ENCODE measurements around the gene B3GAT1.

B3GAT1 gene

GRCh38 chr11:134413826-134414731 lies 2.0 kb upstream of the B3GAT1 start:
- POLR2A ChIA-PET, result no interaction called here
- CTCF ChIA-PET, result no interaction called here
- no peak for DNase-seq (ENCODE audit: extremely low spot score)
- no peak for TF ChIP-seq ELF4 (IDR thresholded peaks at IDR 0.05)
- no peak for TF ChIP-seq TARDBP (IDR thresholded peaks at IDR 0.05)
- no peak for TF ChIP-seq CTBP1 (IDR thresholded peaks at IDR 0.05; ENCODE audit: borderline replicate concordance)
- no peak for TF ChIP-seq SUZ12 (IDR thresholded peaks at IDR 0.05)
- TF ChIP-seq SP1 (IDR thresholded peaks at IDR 0.05), result no peak

DNA sequence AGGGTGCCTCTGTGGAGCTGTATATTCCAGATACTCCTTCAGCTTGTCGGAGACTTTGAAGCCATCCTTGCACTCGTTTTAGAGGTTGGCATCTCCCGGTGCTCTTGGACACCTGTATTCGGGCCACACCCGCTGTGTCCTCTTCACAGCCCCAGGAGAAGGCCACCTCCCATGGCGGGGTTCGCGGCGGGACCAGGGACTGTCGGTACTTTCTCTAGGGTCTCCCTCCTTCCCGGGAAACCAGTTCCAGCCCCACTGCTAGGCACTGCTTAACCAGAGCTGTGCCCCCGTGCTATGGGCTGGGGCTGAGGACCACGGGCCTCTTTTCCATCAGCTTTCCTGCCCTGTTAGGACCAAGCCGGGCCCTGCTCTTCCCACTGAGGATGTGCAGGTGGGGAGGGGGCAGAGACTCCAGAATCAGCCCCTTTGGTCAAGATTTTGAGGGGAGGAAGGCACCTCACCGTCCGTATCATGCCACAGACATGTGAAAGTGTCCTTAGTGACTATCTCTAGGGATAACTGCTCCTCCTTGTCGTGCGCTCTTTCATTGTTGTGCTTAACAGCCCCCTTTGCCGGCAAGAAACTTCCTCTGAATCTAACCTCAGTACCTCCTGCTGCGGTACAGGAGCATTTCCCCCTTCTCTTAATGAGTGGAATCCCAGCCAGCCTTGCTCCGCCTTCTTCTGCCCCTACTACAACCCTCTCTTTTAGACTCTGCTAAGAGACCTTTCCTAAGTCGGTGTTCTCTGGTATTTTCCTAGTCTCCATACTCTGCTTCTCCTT lies 1.2 kb upstream of the B3GAT1 start:
- TF ChIP-seq, protein P1, sequence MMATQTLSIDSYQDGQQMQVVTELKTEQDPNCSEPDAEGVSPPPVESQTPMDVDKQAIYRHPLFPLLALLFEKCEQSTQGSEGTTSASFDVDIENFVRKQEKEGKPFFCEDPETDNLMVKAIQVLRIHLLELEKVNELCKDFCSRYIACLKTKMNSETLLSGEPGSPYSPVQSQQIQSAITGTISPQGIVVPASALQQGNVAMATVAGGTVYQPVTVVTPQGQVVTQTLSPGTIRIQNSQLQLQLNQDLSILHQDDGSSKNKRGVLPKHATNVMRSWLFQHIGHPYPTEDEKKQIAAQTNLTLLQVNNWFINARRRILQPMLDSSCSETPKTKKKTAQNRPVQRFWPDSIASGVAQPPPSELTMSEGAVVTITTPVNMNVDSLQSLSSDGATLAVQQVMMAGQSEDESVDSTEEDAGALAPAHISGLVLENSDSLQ (IDR thresholded peaks at IDR 0.05), result no peak
- no peak for TF ChIP-seq HDGF (IDR thresholded peaks at IDR 0.05; ENCODE audit: borderline replicate concordance)
- no peak for TF ChIP-seq FOXA1 (IDR thresholded peaks at IDR 0.05)
- TF ChIP-seq NFRKB (IDR thresholded peaks at IDR 0.05), result no peak
- TF ChIP-seq CTBP1 (IDR thresholded peaks at IDR 0.05; ENCODE audit: borderline replicate concordance), result no peak
- no peak for TF ChIP-seq FOXK2 (IDR thresholded peaks at IDR 0.05)
- no peak for TF ChIP-seq LEF1 (IDR thresholded peaks at IDR 0.05; ENCODE audit: borderline replicate concordance)
- no peak for TF ChIP-seq TARDBP (IDR thresholded peaks at IDR 0.05)
- TF ChIP-seq ELF4 (IDR thresholded peaks at IDR 0.05), result no peak
- no peak for TF ChIP-seq L3MBTL2 (conservative IDR thresholded peaks at IDR 0.05)
- TF ChIP-seq FOXM1 (IDR thresholded peaks at IDR 0.05; ENCODE audit: borderline replicate concordance), result no peak
- TF ChIP-seq ARNT (IDR thresholded peaks at IDR 0.05), result no peak
- TF ChIP-seq BHLHE40 (IDR thresholded peaks at IDR 0.05; ENCODE audit: borderline replicate concordance), result no peak
- ChIA-PET CTCF (no interaction called here), POLR2A (no interaction called here)
- no peak for DNase-seq (ENCODE audit: extremely low spot score)

- TF ChIP-seq NFRKB (IDR thresholded peaks at IDR 0.05), result no peak
- TF ChIP-seq ZNF384 (IDR thresholded peaks at IDR 0.05), result no peak
- no peak for TF ChIP-seq TARDBP (IDR thresholded peaks at IDR 0.05)
- TF ChIP-seq FOXK2 (IDR thresholded peaks at IDR 0.05), result no peak
- TF ChIP-seq CTBP1 (IDR thresholded peaks at IDR 0.05; ENCODE audit: borderline replicate concordance), result no peak
- no peak for TF ChIP-seq ELF4 (IDR thresholded peaks at IDR 0.05)
- CTCF ChIA-PET, result interaction anchor here (0.6 kb wide), 1 partner anchor 315 kb away, joined by 3 read pairs; no protein-coding TSS in a partner anchor
- DNase-seq (ENCODE audit: extremely low spot score), result no peak
- POLR2A ChIA-PET, result no interaction called here
Observed at GRCh38 chr11:134410766-134411165, 1.3 kb downstream of the B3GAT1 start.

- ChIA-PET CTCF (interaction anchor here (0.6 kb wide), 1 partner anchor 316 kb away, joined by 3 read pairs; no protein-coding TSS in a partner anchor), POLR2A (no interaction called here)
- TF ChIP-seq ARNT (IDR thresholded peaks at IDR 0.05) (no peak), FOXA1 (IDR thresholded peaks at IDR 0.05) (no peak), LEF1 (IDR thresholded peaks at IDR 0.05; ENCODE audit: borderline replicate concordance) (no peak), NFRKB (IDR thresholded peaks at IDR 0.05) (no peak), ELF4 (IDR thresholded peaks at IDR 0.05) (no peak), BHLHE40 (IDR thresholded peaks at IDR 0.05; ENCODE audit: borderline replicate concordance) (no peak), SP1 (IDR thresholded peaks at IDR 0.05) (no peak), L3MBTL2 (conservative IDR thresholded peaks at IDR 0.05) (no peak), TARDBP (IDR thresholded peaks at IDR 0.05) (no peak)
- no peak for DNase-seq (ENCODE audit: extremely low spot score)
Observed at GRCh38 chr11:134409552-134410429, 2.3 kb downstream of the B3GAT1 start.

GRCh38 chr11:134407923-134408322 lies 4.1 kb downstream of the B3GAT1 start:
- ChIA-PET POLR2A (interaction anchor here (0.7 kb wide), 1 partner anchor 34 kb away, joined by 3 read pairs; no protein-coding TSS in a partner anchor), CTCF (no interaction called here)
- no peak for DNase-seq (ENCODE audit: extremely low spot score)
- no peak for TF ChIP-seq FOXM1 (IDR thresholded peaks at IDR 0.05; ENCODE audit: borderline replicate concordance)
- no peak for TF ChIP-seq HDGF (IDR thresholded peaks at IDR 0.05; ENCODE audit: borderline replicate concordance)
- no peak for TF ChIP-seq LEF1 (IDR thresholded peaks at IDR 0.05; ENCODE audit: borderline replicate concordance)
- TF ChIP-seq CTBP1 (IDR thresholded peaks at IDR 0.05; ENCODE audit: borderline replicate concordance), result no peak
- TF ChIP-seq FOXK2 (IDR thresholded peaks at IDR 0.05), result no peak
- no peak for TF ChIP-seq FOXA1 (IDR thresholded peaks at IDR 0.05)
- no peak for TF ChIP-seq ZNF384 (IDR thresholded peaks at IDR 0.05)
- TF ChIP-seq BHLHE40 (IDR thresholded peaks at IDR 0.05; ENCODE audit: borderline replicate concordance), result no peak
- TF ChIP-seq ELF4 (IDR thresholded peaks at IDR 0.05), result no peak
- TF ChIP-seq TARDBP (IDR thresholded peaks at IDR 0.05), result no peak
- TF ChIP-seq L3MBTL2 (conservative IDR thresholded peaks at IDR 0.05), result no peak
- no peak for TF ChIP-seq SUZ12 (IDR thresholded peaks at IDR 0.05)
- TF ChIP-seq, protein P1 (IDR thresholded peaks at IDR 0.05), result no peak

Measured in HEK293T (cell line).